Endothelial cell of umbilical vein (primary cell): Measurements from ENCODE around the gene CTIF.

Experiments used
- CTCF ChIP-seq, 2 donors: IDR thresholded peaks; 1 replicate in 1 of 2; 2 replicates in 1 of 2; pipeline ENCODE4 v1.5.1; 2011; ENCODE audit warnings: low read length in 2 of 2, mild to moderate bottlenecking in 2 of 2, moderate library complexity in 2 of 2, control low read depth in 1 of 2, inconsistent platforms in 1 of 2, low read depth in 1 of 2; ENCODE audit not compliant: insufficient read depth in 1 of 2; ENCODE audit errors: extremely low read depth in 1 of 2
- EZH2 ChIP-seq: IDR thresholded peaks from 2 replicates; pipeline ENCODE4 v1.6.1; 2012; ENCODE audit warnings: borderline replicate concordance, low read depth, mild to moderate bottlenecking, moderate library complexity, low read length, inconsistent platforms; ENCODE audit not compliant: severe bottlenecking
- GATA2 ChIP-seq: IDR thresholded peaks from 2 replicates; pipeline ENCODE4 v1.7.0; 2011; ENCODE audit warnings: low read depth, mild to moderate bottlenecking, moderate library complexity, mixed read lengths, low read length; ENCODE audit not compliant: insufficient read length, insufficient read depth
- JUN ChIP-seq: IDR thresholded peaks from 2 replicates; pipeline ENCODE4 v1.6.1; 2011; ENCODE audit warnings: borderline replicate concordance, low read depth; ENCODE audit not compliant: insufficient read length, insufficient read depth
- MAX ChIP-seq: IDR thresholded peaks from 2 replicates; pipeline ENCODE4 v1.6.1; 2011; ENCODE audit not compliant: insufficient read depth, insufficient read length
- MYC ChIP-seq: IDR thresholded peaks from one replicate; pipeline ENCODE4 v1.6.1; 2011; ENCODE audit warnings: mild to moderate bottlenecking, low read depth, low read length
- POLR2A ChIP-seq: IDR thresholded peaks from 2 replicates; pipeline ENCODE4 v1.6.1; 2012; ENCODE audit warnings: low read depth, mild to moderate bottlenecking, control low read depth, low read length
- POLR2AphosphoS5 ChIP-seq: IDR thresholded peaks from 2 replicates; pipeline ENCODE4 v1.6.1; 2012; ENCODE audit warnings: low read depth, mild to moderate bottlenecking, control low read depth, low read length, moderate library complexity; ENCODE audit not compliant: insufficient read depth

- no peak for TF ChIP-seq POLR2A
- no peak for TF ChIP-seq EZH2
- no peak for TF ChIP-seq CTCF (IDR thresholded peaks at IDR 0.05; ENCODE audit: extremely low read depth in 1 of 2, insufficient read depth in 1 of 2, low read depth in 1 of 2, low read length in 2 of 2)
- no peak for TF ChIP-seq MAX
- TF ChIP-seq POLR2AphosphoS5, result no peak
- no peak for TF ChIP-seq JUN
- TF ChIP-seq MYC, result no peak
- no peak for TF ChIP-seq GATA2
These were observed 137.5 kb downstream of the CTIF start for GRCh38 chr18:48676346-48676745.
